GM18868 (cell line): Measurements from ENCODE around the gene TRIM77.
"Not testable (repeated sequence)": the region's sequence is repeated elsewhere in the genome, so short reads cannot be mapped to it uniquely, and the experiment has no call there.

Experiments
- ATAC-seq: cut with Tn5 transposase; IDR thresholded peaks from one replicate; pipeline ENCODE4 v1.9.1; 2021; ENCODE audit warnings: mild to moderate bottlenecking, moderate library complexity; ENCODE audit not compliant: unreplicated experiment

TRIM77 gene

GRCh38 chr11:89709999-89710398 is at the start of gene TRIM77:
TRIM77 (plus strand) TSS chr11:89710299; CDS start chr11:89710299, 0 bp downstream.
- not testable (repeated sequence) for ATAC-seq

GRCh38 chr11:89667001-89667400 is 43.1 kb upstream of the TRIM77 start:
- no peak for ATAC-seq

- ATAC-seq: not testable (repeated sequence)
Measured at GRCh38 chr11:89668158-89668557, 41.9 kb upstream of the TRIM77 start.

- not testable (repeated sequence) for ATAC-seq
Measured at GRCh38 chr11:89669586-89669985, 40.5 kb upstream of the TRIM77 start.

GRCh38 chr11:89669993-89670669 is 40.0 kb upstream of the TRIM77 start:
- ATAC-seq: not testable (repeated sequence)

GRCh38 chr11:89672547-89672946 is 37.6 kb upstream of the TRIM77 start:
- not testable (repeated sequence) for ATAC-seq

GRCh38 chr11:89673380-89673779 is 36.7 kb upstream of the TRIM77 start:
- not testable (repeated sequence) for ATAC-seq

- ATAC-seq: not testable (repeated sequence)
Measured at GRCh38 chr11:89675383-89675782, 34.7 kb upstream of the TRIM77 start.

- ATAC-seq: not testable (repeated sequence)
Measured at GRCh38 chr11:89675948-89676347, 34.2 kb upstream of the TRIM77 start.

- ATAC-seq: not testable (repeated sequence)
Measured at GRCh38 chr11:89707080-89707479, 3.0 kb upstream of the TRIM77 start.

- ATAC-seq: not testable (repeated sequence)
Measured at GRCh38 chr11:89724866-89725498, 14.9 kb downstream of the TRIM77 start.

- not testable (repeated sequence) for ATAC-seq
Measured at GRCh38 chr11:89730215-89730614, 20.1 kb downstream of the TRIM77 start.

- ATAC-seq: no peak
Measured at GRCh38 chr11:89736566-89736965, 26.5 kb downstream of the TRIM77 start.

- no peak for ATAC-seq
Measured at GRCh38 chr11:89737116-89737515, 27.0 kb downstream of the TRIM77 start.

GRCh38 chr11:89741406-89741805 is 31.3 kb downstream of the TRIM77 start:
- ATAC-seq: not testable (repeated sequence)

GRCh38 chr11:89744158-89744557 is 34.1 kb downstream of the TRIM77 start:
- not testable (repeated sequence) for ATAC-seq

GRCh38 chr11:89750822-89751221 is 40.7 kb downstream of the TRIM77 start:
- ATAC-seq: not testable (repeated sequence)
